Thyroid gland (tissue), 4 donors: ENCODE measurements around the gene HECW1.

ENCODE experiments used
- POLR2A ChIP-seq, 2 donors: fragments of 450-650 bp; IDR thresholded peaks; one replicate each; pipeline ENCODE4 v1.6.1; 2017; ENCODE audit warnings: antibody characterized with exemption in 2 of 2, mild to moderate bottlenecking in 2 of 2, moderate library complexity in 1 of 2
- TF ChIP-seq, protein P1 (sequence below), 6 experiments: fragments of 200-600 bp in 3 of 6; fragments of 450-650 bp in 3 of 6; sonication (generic) in 3 of 6; IDR thresholded peaks; one replicate each; pipeline ENCODE4 v1.5.1; 2016 to 2019; ENCODE audit warnings: antibody characterized with exemption in 6 of 6, mild to moderate bottlenecking in 2 of 6, inconsistent platforms in 1 of 6, moderate library complexity in 1 of 6

DNA sequence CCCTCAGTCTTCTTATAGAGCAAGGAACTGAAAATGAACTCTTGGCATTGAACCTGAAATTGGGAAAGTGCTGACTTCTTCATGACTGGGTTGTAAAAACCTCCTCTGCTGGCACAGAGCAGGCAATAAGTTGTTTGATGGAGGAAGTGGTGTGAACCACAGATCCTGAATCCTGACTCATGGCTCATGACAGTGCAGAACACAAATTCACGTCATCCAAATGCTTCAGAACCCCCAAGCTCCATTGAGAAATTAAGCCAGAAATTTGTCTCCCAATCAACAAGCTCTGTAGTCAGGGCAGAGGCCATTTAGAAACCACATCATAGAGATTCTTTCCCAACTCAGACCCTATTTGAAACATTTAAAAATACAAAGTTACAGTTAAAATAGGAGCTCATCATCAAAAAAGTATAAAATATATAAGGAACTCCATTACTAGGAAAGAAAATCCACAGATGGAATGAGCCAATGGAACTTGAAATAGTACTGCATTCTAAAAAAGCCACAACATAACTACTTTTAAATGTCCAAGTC, 460.1 kb downstream of the HECW1 start:
- TF ChIP-seq, protein P1, sequence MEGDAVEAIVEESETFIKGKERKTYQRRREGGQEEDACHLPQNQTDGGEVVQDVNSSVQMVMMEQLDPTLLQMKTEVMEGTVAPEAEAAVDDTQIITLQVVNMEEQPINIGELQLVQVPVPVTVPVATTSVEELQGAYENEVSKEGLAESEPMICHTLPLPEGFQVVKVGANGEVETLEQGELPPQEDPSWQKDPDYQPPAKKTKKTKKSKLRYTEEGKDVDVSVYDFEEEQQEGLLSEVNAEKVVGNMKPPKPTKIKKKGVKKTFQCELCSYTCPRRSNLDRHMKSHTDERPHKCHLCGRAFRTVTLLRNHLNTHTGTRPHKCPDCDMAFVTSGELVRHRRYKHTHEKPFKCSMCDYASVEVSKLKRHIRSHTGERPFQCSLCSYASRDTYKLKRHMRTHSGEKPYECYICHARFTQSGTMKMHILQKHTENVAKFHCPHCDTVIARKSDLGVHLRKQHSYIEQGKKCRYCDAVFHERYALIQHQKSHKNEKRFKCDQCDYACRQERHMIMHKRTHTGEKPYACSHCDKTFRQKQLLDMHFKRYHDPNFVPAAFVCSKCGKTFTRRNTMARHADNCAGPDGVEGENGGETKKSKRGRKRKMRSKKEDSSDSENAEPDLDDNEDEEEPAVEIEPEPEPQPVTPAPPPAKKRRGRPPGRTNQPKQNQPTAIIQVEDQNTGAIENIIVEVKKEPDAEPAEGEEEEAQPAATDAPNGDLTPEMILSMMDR (IDR thresholded peaks at IDR 0.05), result no peak
- no peak for TF ChIP-seq POLR2A (IDR thresholded peaks at IDR 0.05)
